HG03039 (cell line): Measurements from ENCODE around the gene BAIAP3.

Source experiments
- ATAC-seq: cut with Tn5 transposase; IDR thresholded peaks from one replicate; pipeline ENCODE4 v1.9.1; 2021; ENCODE audit warnings: mild to moderate bottlenecking, moderate library complexity; ENCODE audit not compliant: unreplicated experiment

BAIAP3 gene

GRCh38 chr16:1299012-1299867, 34.2 kb upstream of the BAIAP3 start:
- no peak for ATAC-seq

DNA sequence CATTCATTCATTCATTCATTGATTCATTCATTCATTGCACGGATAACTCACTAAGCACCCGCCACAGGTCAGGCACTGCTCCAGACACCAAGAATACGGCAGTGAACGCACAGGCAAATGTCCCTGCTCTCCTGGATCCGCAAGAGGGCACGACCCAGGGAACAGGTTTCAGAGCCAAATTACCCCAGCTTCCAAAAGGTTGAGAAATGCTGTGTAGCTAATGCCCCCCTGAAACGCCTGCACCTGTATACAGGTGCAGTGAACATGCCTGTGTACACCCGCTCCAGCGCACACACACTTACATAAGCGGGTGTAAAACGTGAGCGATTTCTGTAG, 33.6 kb upstream of the BAIAP3 start:
- no peak for ATAC-seq

DNA sequence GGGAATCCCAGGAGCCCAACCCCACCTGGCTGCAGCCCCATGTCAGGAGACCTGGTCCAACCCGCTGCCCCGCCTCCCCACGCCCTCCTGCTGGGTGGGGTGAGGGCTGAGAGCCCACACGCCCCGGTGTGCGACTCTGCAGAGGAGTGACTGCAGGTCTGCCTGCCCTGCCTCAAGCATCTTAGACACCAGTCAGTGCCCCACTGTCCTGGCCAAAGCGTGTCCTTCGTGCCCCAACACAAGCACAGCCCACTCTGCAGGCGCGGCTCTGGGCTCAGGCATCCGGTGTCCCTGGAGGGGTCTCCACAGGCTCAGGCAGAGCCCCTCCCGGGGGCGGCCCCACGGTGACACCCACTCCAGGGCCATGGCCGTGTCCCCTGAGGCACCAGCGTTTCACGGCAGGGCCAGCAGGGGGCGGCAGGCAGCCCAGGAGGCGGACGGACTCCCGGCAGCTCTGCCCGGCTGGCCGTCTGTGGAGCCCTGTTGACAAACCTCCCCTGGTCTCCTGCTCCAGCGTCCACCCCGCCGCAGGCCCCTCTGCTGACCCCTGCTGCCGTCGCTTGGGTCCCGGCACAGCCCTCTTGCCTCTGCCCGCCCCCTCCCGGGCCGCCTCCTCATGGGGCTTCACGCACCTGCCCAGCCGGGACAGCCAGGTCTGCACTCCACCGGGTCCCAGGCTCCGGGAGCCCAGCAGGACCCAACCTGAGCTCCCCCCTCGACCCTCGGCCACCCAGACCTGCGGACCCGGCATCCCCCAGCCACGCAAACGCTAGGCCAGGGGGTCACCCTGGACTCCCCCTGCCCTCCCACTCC, 32.6 kb upstream of the BAIAP3 start:
- ATAC-seq, result no peak

DNA sequence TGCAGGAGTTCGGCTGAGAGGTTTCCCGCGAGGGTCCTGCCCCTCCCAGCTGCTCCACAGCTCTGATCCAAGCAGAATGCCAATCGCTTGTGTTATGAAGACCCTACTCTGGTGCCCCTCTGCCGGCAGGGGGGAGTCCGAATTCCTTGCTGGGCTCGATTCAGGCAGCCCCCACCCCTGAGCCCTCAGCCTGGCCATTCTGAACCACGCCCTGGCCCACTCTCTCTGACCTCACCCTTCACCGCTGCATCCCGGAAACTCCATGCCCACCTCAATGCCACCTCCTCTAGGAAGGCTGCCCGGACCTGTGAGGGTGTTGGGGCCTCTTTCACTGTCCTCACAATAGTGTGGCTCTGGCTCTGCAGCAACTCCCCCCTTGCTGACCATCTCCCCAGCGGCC, 31.9 kb upstream of the BAIAP3 start:
- ATAC-seq, result no peak

GRCh38 chr16:1305823-1306222, 27.6 kb upstream of the BAIAP3 start:
- ATAC-seq, result no peak

GRCh38 chr16:1306334-1306733, 27.1 kb upstream of the BAIAP3 start:
- ATAC-seq, result no peak

DNA sequence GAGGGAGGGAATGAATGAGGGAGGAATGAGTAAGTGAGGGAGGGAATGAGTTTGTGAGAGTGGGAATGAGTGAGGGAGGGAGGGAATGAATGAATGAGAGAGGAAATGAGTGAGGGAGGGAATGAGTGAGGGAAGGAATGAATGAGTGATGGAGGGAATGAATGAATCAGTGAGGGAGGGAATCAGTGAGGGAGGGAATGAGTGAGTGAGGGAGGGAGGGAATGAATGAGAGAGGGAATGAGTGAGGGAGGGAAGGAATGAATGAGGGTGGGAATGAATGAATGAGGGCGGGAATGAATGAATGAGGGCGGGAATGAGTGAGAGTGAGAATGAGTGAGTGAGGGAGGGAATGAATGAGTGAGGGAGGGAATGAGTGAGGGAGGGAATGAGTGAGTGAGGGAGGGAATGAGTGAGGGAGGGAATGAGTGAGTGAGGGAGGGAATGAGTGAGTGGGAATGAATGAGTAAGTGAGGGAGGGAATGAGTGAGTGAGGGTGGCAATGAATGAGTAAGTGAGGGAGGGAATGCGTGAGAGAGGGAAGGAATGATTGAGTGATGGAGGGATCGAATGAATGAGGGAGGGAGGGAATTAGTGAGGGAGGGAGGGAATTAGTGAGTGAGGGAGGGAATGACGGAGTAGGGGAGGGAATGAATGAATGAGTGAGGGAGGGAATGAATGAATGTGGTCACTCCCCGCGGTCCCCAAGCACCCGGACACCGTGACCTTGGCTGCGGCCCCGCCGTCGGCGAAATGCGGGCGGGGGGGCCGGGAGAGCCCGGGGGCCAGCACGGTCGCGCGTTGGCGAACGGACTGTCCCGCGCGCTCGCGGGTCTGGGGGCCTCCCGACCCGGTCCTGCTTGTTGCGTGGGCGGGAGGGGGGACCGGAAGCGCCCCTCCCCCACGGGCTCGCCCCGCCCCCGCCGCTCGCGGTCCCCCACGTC, 25.1 kb upstream of the BAIAP3 start:
- ATAC-seq, result no peak

- peak; percentile 44 for ATAC-seq
Observed at GRCh38 chr16:1308977-1309885, 24.2 kb upstream of the BAIAP3 start, which contains the start of gene UBE2I. UBE2I (plus strand) TSS chr16:1309636; CDS start chr16:1314031, 4,395 bp downstream.

GRCh38 chr16:1309888-1310831, 23.3 kb upstream of the BAIAP3 start:
- ATAC-seq, result peak; percentile 9

DNA sequence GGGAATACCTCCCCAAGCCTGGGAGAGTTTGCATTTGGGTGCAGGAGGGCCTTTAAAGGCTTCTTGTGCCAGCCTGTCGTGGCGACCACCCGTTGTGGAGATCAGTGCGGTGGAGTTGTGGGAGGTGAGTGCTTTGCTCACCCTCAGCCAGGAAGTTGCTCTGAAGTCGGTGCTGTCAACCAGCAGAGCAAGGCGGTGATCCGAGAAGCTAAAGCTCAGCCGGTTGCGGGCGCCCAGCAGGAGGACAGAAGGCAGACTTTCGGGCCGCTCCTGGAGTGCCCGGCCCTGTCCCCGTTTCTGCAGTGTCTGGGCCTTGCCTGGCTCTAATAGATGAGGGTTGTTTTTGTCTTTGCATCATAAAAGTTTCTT, 22.6 kb upstream of the BAIAP3 start:
- no peak for ATAC-seq

GRCh38 chr16:1311212-1311737, 22.2 kb upstream of the BAIAP3 start:
- ATAC-seq, result no peak

- no peak for ATAC-seq
Observed at GRCh38 chr16:1311738-1312466, 21.5 kb upstream of the BAIAP3 start.

- ATAC-seq, result no peak
Observed at GRCh38 chr16:1312467-1312816, 21.0 kb upstream of the BAIAP3 start.

DNA sequence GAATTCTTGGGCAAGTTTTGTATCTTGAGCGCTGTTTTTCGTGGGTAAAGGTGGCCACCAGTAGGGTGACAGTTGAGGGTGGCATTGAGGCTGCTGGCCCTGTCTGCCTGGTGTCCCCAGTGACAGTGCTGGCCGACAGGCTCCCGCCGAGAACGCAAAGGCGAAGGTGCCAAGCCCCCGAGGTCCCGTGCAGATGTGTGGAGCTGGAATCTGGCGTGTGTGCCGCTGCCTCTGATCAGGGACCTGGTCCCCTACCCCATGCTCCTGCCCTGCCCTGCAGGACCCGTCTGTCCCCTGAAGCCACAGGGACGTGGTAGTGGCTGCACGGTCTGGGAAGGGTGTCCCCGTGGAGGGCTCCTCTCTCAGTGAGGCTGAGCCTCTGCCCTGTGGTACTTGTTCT, 20.5 kb upstream of the BAIAP3 start:
- ATAC-seq, result no peak

DNA sequence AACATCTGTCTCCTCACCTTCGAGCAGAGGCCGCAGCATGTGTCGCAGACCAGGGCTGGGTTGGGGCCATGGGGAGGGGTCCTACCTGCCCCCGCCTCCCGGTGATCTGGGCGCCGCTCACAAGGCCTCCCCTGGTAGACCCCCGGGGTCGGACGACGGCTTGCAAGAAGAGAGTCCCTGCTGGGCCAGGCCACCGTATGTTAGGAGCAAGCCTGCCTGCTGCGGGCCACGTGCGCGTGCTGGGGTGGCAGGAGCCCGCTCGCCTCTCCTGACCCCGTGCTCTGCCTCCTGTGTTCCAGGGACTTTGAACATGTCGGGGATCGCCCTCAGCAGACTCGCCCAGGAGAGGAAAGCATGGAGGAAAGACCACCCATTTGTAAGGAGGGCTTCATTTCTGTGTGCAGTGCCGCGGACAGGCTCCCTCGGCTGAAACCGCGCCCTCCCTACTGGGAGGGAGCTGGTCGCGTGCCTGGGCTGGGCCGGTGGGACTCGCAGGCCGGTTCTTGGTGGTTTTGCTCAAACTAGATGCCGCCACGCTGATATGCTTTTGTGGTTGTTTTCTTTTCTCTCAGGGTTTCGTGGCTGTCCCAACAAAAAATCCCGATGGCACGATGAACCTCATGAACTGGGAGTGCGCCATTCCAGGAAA, 19.6 kb upstream of the BAIAP3 start:
- ATAC-seq, result no peak

GRCh38 chr16:1314399-1315068, 18.9 kb upstream of the BAIAP3 start:
- ATAC-seq, result no peak
